SK-N-SH treated with all-trans-retinoic acid at 6 μM for 48 hours (cell line): ENCODE data around the gene PARD3B.

Experiments
- ATAC-seq: fragments of 200-7000 bp; cut with Tn5 transposase; 3 replicates; pipeline ENCODE4 v1.9.1; 2020; ENCODE audit warnings: mild to moderate bottlenecking, moderate library complexity
- ARNTL ChIP-seq: fragments of 450-650 bp; formaldehyde crosslinking; IDR thresholded peaks from 2 replicates; pipeline ENCODE4 v1.5.0; 2020; ENCODE audit warnings: low read depth, mild to moderate bottlenecking, moderate library complexity, borderline replicate concordance
- CSDC2 ChIP-seq: fragments of 250-450 bp; sonication (Bioruptor Pico); IDR thresholded peaks from 2 replicates; pipeline ENCODE4 v1.5.0; 2020; ENCODE audit warnings: mild to moderate bottlenecking, moderate library complexity
- ESRRG ChIP-seq: fragments of 250-450 bp; sonication (Bioruptor Pico); IDR thresholded peaks from 2 replicates; pipeline ENCODE4 v1.6.1; 2021; ENCODE audit warnings: mild to moderate bottlenecking
- ISL1 ChIP-seq: fragments of 250-450 bp; sonication (Bioruptor Pico); IDR thresholded peaks from 2 replicates; pipeline ENCODE4 v2.1.2; 2022; ENCODE audit warnings: mild to moderate bottlenecking, moderate library complexity
- OSR1 ChIP-seq: fragments of 250-450 bp; sonication (Bioruptor Pico); IDR thresholded peaks from 2 replicates; pipeline ENCODE4 v1.8.0; 2022; ENCODE audit warnings: moderate library complexity, mild to moderate bottlenecking, inconsistent platforms
- PPARA ChIP-seq: fragments of 250-450 bp; sonication (Bioruptor Pico); IDR thresholded peaks from 2 replicates; pipeline ENCODE4 v1.5.0; 2020; ENCODE audit warnings: mild to moderate bottlenecking, borderline replicate concordance
- RARB ChIP-seq: fragments of 250-450 bp; sonication (Bioruptor Pico); IDR thresholded peaks from 2 replicates; pipeline ENCODE4 v1.8.0; 2021; ENCODE audit warnings: mild to moderate bottlenecking, moderate library complexity
- SNAI2 ChIP-seq: fragments of 250-450 bp; sonication (Bioruptor Pico); IDR thresholded peaks from 2 replicates; pipeline ENCODE4 v1.5.0; 2020; ENCODE audit warnings: mild to moderate bottlenecking, moderate library complexity
- TCF4 ChIP-seq: fragments of 250-450 bp; sonication (Bioruptor Pico); IDR thresholded peaks from 2 replicates; pipeline ENCODE4 v1.8.0; 2021; ENCODE audit warnings: mild to moderate bottlenecking, moderate library complexity, borderline replicate concordance
- TOX ChIP-seq: fragments of 250-450 bp; sonication (Bioruptor Pico); IDR thresholded peaks from 2 replicates; pipeline ENCODE4 v1.8.0; 2021; ENCODE audit warnings: mild to moderate bottlenecking, moderate library complexity, borderline replicate concordance
- ZC3H10 ChIP-seq: fragments of 250-450 bp; sonication (Bioruptor Pico); IDR thresholded peaks from 2 replicates; pipeline ENCODE4 v1.5.1; 2021; ENCODE audit warnings: mild to moderate bottlenecking, moderate library complexity
- ZFP3 ChIP-seq: fragments of 250-450 bp; sonication (Bioruptor Pico); IDR thresholded peaks from 2 replicates; pipeline ENCODE4 v1.5.0; 2020; ENCODE audit warnings: mild to moderate bottlenecking, moderate library complexity
- ZNF565 ChIP-seq: fragments of 450-650 bp; formaldehyde crosslinking; conservative IDR thresholded peaks from 2 replicates; pipeline ENCODE4 v1.5.0; 2020; ENCODE audit warnings: low read depth, mild to moderate bottlenecking, moderate library complexity
- ZNF8 ChIP-seq: fragments of 450-650 bp; formaldehyde crosslinking; IDR thresholded peaks from 2 replicates; pipeline ENCODE4 v1.5.0; 2020; ENCODE audit warnings: mild to moderate bottlenecking, moderate library complexity
- TF ChIP-seq, protein P1 (sequence below): fragments of 250-450 bp; sonication (Bioruptor Pico); IDR thresholded peaks from 2 replicates; pipeline ENCODE4 v1.8.0; 2021; ENCODE audit warnings: low read depth, mild to moderate bottlenecking, moderate library complexity, borderline replicate concordance
- TF ChIP-seq, protein P2 (sequence below): fragments of 250-450 bp; sonication (Bioruptor Pico); IDR thresholded peaks from 2 replicates; pipeline ENCODE4 v1.5.0; 2020; ENCODE audit warnings: mild to moderate bottlenecking, moderate library complexity
- TF ChIP-seq, protein P3 (sequence below): fragments of 250-450 bp; sonication (Bioruptor Pico); IDR thresholded peaks from 2 replicates; pipeline ENCODE4 v1.5.1; 2020; ENCODE audit warnings: low read depth, mild to moderate bottlenecking, moderate library complexity
- TF ChIP-seq, protein P4 (sequence below): fragments of 250-450 bp; sonication (Bioruptor Pico); IDR thresholded peaks from 2 replicates; pipeline ENCODE4 v1.8.0; 2020; ENCODE audit warnings: mild to moderate bottlenecking, moderate library complexity, borderline replicate concordance
- TF ChIP-seq, protein P5 (sequence below): fragments of 250-450 bp; sonication (Bioruptor Pico); IDR thresholded peaks from 2 replicates; pipeline ENCODE4 v1.5.1; 2021; ENCODE audit warnings: mild to moderate bottlenecking, moderate library complexity

PARD3B gene

DNA sequence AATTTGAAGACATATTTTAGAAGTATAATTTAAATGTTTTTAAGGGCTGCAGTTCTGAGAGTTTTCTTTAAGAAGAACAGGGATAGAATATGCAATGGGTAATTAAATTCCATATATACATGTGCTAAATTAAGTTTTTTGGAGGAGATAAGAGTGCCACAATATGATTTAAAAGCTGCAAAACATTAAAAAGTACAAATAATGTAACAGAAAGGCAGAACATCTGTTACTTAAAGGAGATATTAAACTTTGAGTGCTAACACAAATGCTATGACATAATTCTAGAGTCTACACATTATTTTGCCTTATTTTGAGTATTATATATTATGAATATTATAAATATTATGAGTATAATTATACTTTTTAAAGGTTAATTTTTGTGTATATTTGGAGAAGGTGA, 102.4 kb downstream of the PARD3B start:
- TF ChIP-seq OSR1 (CRISPR knock-in tag) (no peak), ZFP3 (CRISPR knock-in tag) (no peak), ARNTL (CRISPR knock-in tag) (no peak)
- TF ChIP-seq, protein P1, sequence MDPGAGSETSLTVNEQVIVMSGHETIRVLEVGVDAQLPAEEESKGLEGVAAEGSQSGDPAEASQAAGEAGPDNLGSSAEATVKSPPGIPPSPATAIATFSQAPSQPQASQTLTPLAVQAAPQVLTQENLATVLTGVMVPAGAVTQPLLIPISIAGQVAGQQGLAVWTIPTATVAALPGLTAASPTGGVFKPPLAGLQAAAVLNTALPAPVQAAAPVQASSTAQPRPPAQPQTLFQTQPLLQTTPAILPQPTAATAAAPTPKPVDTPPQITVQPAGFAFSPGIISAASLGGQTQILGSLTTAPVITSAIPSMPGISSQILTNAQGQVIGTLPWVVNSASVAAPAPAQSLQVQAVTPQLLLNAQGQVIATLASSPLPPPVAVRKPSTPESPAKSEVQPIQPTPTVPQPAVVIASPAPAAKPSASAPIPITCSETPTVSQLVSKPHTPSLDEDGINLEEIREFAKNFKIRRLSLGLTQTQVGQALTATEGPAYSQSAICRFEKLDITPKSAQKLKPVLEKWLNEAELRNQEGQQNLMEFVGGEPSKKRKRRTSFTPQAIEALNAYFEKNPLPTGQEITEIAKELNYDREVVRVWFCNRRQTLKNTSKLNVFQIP (CRISPR knock-in tag) = no peak
- TF ChIP-seq, protein P2, sequence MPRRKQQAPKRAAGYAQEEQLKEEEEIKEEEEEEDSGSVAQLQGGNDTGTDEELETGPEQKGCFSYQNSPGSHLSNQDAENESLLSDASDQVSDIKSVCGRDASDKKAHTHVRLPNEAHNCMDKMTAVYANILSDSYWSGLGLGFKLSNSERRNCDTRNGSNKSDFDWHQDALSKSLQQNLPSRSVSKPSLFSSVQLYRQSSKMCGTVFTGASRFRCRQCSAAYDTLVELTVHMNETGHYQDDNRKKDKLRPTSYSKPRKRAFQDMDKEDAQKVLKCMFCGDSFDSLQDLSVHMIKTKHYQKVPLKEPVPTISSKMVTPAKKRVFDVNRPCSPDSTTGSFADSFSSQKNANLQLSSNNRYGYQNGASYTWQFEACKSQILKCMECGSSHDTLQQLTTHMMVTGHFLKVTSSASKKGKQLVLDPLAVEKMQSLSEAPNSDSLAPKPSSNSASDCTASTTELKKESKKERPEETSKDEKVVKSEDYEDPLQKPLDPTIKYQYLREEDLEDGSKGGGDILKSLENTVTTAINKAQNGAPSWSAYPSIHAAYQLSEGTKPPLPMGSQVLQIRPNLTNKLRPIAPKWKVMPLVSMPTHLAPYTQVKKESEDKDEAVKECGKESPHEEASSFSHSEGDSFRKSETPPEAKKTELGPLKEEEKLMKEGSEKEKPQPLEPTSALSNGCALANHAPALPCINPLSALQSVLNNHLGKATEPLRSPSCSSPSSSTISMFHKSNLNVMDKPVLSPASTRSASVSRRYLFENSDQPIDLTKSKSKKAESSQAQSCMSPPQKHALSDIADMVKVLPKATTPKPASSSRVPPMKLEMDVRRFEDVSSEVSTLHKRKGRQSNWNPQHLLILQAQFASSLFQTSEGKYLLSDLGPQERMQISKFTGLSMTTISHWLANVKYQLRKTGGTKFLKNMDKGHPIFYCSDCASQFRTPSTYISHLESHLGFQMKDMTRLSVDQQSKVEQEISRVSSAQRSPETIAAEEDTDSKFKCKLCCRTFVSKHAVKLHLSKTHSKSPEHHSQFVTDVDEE = no peak

DNA sequence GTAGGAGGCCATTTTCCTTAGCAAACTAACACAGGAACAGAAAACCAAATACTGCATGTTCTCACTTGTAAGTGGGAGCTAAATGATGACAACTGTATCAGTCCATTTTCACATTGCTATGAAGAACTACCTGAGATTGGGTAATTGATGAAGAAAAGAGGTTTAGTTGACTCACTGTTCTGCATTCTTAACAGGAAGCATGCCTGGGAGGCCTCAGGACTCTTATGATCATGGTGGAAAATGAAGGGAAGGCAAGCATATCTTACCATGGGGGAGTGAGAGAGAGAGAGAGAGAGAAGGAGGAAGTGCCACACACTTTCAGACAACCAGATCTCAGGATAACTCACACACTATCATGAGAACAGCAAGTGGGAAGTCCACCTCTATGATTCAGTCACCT, 105.3 kb downstream of the PARD3B start:
- no peak for TF ChIP-seq ESRRG (CRISPR knock-in tag)
- no peak for TF ChIP-seq TOX (CRISPR knock-in tag)
- TF ChIP-seq SNAI2 (CRISPR knock-in tag) = no peak
- no peak for TF ChIP-seq ZC3H10 (CRISPR knock-in tag)
- TF ChIP-seq ZNF565 (CRISPR knock-in tag) = no peak
- TF ChIP-seq, protein P1 (CRISPR knock-in tag) = no peak
- TF ChIP-seq, protein P3, sequence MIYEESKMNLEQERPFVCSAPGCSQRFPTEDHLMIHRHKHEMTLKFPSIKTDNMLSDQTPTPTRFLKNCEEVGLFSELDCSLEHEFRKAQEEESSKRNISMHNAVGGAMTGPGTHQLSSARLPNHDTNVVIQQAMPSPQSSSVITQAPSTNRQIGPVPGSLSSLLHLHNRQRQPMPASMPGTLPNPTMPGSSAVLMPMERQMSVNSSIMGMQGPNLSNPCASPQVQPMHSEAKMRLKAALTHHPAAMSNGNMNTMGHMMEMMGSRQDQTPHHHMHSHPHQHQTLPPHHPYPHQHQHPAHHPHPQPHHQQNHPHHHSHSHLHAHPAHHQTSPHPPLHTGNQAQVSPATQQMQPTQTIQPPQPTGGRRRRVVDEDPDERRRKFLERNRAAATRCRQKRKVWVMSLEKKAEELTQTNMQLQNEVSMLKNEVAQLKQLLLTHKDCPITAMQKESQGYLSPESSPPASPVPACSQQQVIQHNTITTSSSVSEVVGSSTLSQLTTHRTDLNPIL (CRISPR knock-in tag) = no peak
- TF ChIP-seq CSDC2 (CRISPR knock-in tag) = no peak
- no peak for TF ChIP-seq PPARA (CRISPR knock-in tag)
- TF ChIP-seq TCF4 (CRISPR knock-in tag) = no peak
- no peak for TF ChIP-seq OSR1 (CRISPR knock-in tag)
- TF ChIP-seq, protein P4, sequence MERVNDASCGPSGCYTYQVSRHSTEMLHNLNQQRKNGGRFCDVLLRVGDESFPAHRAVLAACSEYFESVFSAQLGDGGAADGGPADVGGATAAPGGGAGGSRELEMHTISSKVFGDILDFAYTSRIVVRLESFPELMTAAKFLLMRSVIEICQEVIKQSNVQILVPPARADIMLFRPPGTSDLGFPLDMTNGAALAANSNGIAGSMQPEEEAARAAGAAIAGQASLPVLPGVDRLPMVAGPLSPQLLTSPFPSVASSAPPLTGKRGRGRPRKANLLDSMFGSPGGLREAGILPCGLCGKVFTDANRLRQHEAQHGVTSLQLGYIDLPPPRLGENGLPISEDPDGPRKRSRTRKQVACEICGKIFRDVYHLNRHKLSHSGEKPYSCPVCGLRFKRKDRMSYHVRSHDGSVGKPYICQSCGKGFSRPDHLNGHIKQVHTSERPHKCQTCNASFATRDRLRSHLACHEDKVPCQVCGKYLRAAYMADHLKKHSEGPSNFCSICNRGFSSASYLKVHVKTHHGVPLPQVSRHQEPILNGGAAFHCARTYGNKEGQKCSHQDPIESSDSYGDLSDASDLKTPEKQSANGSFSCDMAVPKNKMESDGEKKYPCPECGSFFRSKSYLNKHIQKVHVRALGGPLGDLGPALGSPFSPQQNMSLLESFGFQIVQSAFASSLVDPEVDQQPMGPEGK = no peak
- TF ChIP-seq RARB (CRISPR knock-in tag) = no peak
- no peak for TF ChIP-seq ISL1 (CRISPR knock-in tag)
- TF ChIP-seq, protein P5, sequence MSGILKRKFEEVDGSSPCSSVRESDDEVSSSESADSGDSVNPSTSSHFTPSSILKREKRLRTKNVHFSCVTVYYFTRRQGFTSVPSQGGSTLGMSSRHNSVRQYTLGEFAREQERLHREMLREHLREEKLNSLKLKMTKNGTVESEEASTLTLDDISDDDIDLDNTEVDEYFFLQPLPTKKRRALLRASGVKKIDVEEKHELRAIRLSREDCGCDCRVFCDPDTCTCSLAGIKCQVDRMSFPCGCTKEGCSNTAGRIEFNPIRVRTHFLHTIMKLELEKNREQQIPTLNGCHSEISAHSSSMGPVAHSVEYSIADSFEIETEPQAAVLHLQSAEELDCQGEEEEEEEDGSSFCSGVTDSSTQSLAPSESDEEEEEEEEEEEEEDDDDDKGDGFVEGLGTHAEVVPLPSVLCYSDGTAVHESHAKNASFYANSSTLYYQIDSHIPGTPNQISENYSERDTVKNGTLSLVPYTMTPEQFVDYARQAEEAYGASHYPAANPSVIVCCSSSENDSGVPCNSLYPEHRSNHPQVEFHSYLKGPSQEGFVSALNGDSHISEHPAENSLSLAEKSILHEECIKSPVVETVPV (CRISPR knock-in tag) = no peak
- TF ChIP-seq, protein P2 = no peak
- TF ChIP-seq ZNF8 (CRISPR knock-in tag) = no peak
- ATAC-seq = no peak

More for the DNA sequence above, 102.4 kb downstream of the PARD3B start:
- ATAC-seq = no peak
